H1 (cell line): ENCODE results near the gene PHLPP1. TPM values are rescaled to one million over a fixed set of nuclear protein-coding genes. Genes with fewer than 3 reads are reported as not detected.

Experiments used
- CTCF ChIA-PET: fragments of 300-600 bp; sonication (Branson Sonifier 250); formaldehyde crosslinking; loops from one replicate; lab custom pipeline; 2021; ENCODE audit not compliant: partially characterized antibody; lab: Charles Lee
- POLR2A ChIA-PET: fragments of 300-600 bp; sonication (Branson Sonifier 250); formaldehyde crosslinking; loops from one replicate; lab custom pipeline; 2021; ENCODE audit warnings: inconsistent platforms; ENCODE audit not compliant: partially characterized antibody; lab: Charles Lee
- DNase-seq, 2 experiments: peaks; one replicate each; pipeline versions ENCODE4 v3.0.0 to v3.0.0-alpha.2; 2010 to 2022; ENCODE audit warnings: low spot score in 2 of 2, low read depth in 1 of 2, mixed read lengths in 1 of 2
- FAIRE-seq: peaks from 2 replicates; lab custom pipeline; 2011; peaks lifted over from hg19 to GRCh38; lab: Jason Lieb, UNC
- H2AFZ ChIP-seq: 2 replicates; pipeline ENCODE4 v1.8.1; 2012; ENCODE audit warnings: low read length, inconsistent platforms
- H2AK5ac ChIP-seq: 2 replicates; pipeline ENCODE4 v1.6.1; 2013; ENCODE audit warnings: low read depth, low read length
- H2BK120ac ChIP-seq: replicated peaks from 2 replicates; pipeline ENCODE3; 2013; ENCODE audit warnings: low read depth, low read length, inconsistent platforms
- H2BK12ac ChIP-seq: 2 replicates; pipeline ENCODE4 v1.6.1; 2013; ENCODE audit warnings: low read depth, low read length
- H2BK15ac ChIP-seq: 2 replicates; pipeline ENCODE4 v1.6.1; 2013; ENCODE audit warnings: low read length
- H2BK20ac ChIP-seq: 2 replicates; pipeline ENCODE4 v1.6.1; 2013; ENCODE audit warnings: low read length
- H2BK5ac ChIP-seq: 2 replicates; pipeline ENCODE4 v1.6.1; 2013; ENCODE audit warnings: low read depth, low read length
- H3K14ac ChIP-seq: 2 replicates; pipeline ENCODE4 v1.6.1; 2013; ENCODE audit warnings: inconsistent platforms; ENCODE audit not compliant: insufficient read length
- H3K18ac ChIP-seq: 2 replicates; pipeline ENCODE4 v1.6.1; 2013; ENCODE audit warnings: low read length; ENCODE audit errors: extremely low read depth
- H3K23ac ChIP-seq: 2 replicates; pipeline ENCODE4 v1.6.1; 2013; ENCODE audit warnings: inconsistent platforms; ENCODE audit not compliant: insufficient read length
- H3K23me2 ChIP-seq: 2 replicates; pipeline ENCODE4 v1.6.1; 2013; ENCODE audit warnings: low read depth, low read length
- H3K27ac ChIP-seq: 2 replicates; pipeline ENCODE4 v1.6.1; 2011; ENCODE audit warnings: low read depth, low read length, inconsistent platforms
- H3K27me3 ChIP-seq, 4 experiments: replicated peaks in 1 of 4; 1 replicate in 1 of 4; 2 replicates in 3 of 4; pipeline versions ENCODE4 v1.6.1 to v1.8.1; 2011 to 2013; ENCODE audit warnings: low read length in 3 of 4, mild to moderate bottlenecking in 3 of 4, inconsistent platforms in 2 of 4, mixed read lengths in 2 of 4, moderate library complexity in 1 of 4; ENCODE audit not compliant: control insufficient read depth in 3 of 4, insufficient read depth in 3 of 4; ENCODE audit errors: extremely low read depth in 1 of 4
- H3K36me3 ChIP-seq, 4 experiments: 2 replicates each; pipeline versions ENCODE4 v1.6.1 to v1.8.1; 2011 to 2013; ENCODE audit warnings: mild to moderate bottlenecking in 4 of 4, low read length in 3 of 4, moderate library complexity in 2 of 4, control low read depth in 1 of 4, inconsistent platforms in 1 of 4; ENCODE audit not compliant: insufficient read depth in 4 of 4, control insufficient read depth in 2 of 4
- H3K4ac ChIP-seq: replicated peaks from 2 replicates; pipeline ENCODE3; 2013; ENCODE audit warnings: low read length, low read depth, mixed read lengths, inconsistent platforms; ENCODE audit not compliant: insufficient read length
- H3K4me1 ChIP-seq, 4 experiments: replicated peaks in 1 of 4; 1 replicate in 1 of 4; 2 replicates in 3 of 4; pipeline versions ENCODE4 v1.6.1 to v1.8.1; 2011 to 2013; ENCODE audit warnings: low read length in 3 of 4, inconsistent platforms in 2 of 4, mixed read lengths in 1 of 4; ENCODE audit not compliant: insufficient read depth in 4 of 4, control insufficient read depth in 3 of 4
- H3K4me2 ChIP-seq, 2 experiments: 2 replicates each; pipeline versions ENCODE4 v1.6.1 to v1.8.1; 2011 to 2013; ENCODE audit warnings: low read depth in 2 of 2, low read length in 2 of 2, control low read depth in 1 of 2, inconsistent platforms in 1 of 2, mild to moderate bottlenecking in 1 of 2; ENCODE audit not compliant: insufficient read depth in 1 of 2
- H3K4me3 ChIP-seq, 4 experiments: fragments of 200-600, 300-600 bp in 1 of 4; sonication (generic), shearing (Covaris generic), sonication (Bioruptor Twin) in 1 of 4; 2 replicates each; pipeline versions ENCODE4 v1.5.1 to v1.8.1; 2011 to 2016; ENCODE audit warnings: low read length in 4 of 4, low read depth in 3 of 4, control low read depth in 2 of 4, inconsistent platforms in 2 of 4, mild to moderate bottlenecking in 2 of 4, mixed read lengths in 1 of 4, moderate library complexity in 1 of 4; ENCODE audit not compliant: insufficient read depth in 2 of 4; ENCODE audit errors: extremely low read depth in 1 of 4
- H3K56ac ChIP-seq: replicated peaks from 2 replicates; pipeline ENCODE3; 2013; ENCODE audit warnings: low read depth, mild to moderate bottlenecking, mixed read lengths, low read length, inconsistent platforms; ENCODE audit not compliant: insufficient read length
- H3K79me1 ChIP-seq: 2 replicates; pipeline ENCODE4 v1.6.1; 2013; ENCODE audit warnings: low read depth, low read length, control low read depth
- H3K79me2 ChIP-seq, 2 experiments: 2 replicates each; pipeline versions ENCODE4 v1.6.1 to v1.8.1; 2012 to 2013; ENCODE audit warnings: low read length in 2 of 2, mild to moderate bottlenecking in 2 of 2, inconsistent platforms in 1 of 2; ENCODE audit not compliant: insufficient read depth in 2 of 2, control insufficient read depth in 1 of 2
- H3K9ac ChIP-seq, 4 experiments: replicated peaks in 1 of 4; 1 replicate in 1 of 4; 2 replicates in 3 of 4; pipeline versions ENCODE4 v1.6.1 to v1.8.1; 2011 to 2013; ENCODE audit warnings: low read depth in 3 of 4, low read length in 3 of 4, control low read depth in 2 of 4, mild to moderate bottlenecking in 2 of 4, moderate library complexity in 2 of 4, inconsistent platforms in 1 of 4; ENCODE audit errors: extremely low read depth in 1 of 4
- H3K9me3 ChIP-seq, 2 experiments: 2 replicates each; pipeline versions ENCODE4 v1.6.1 to v1.8.1; 2012 to 2013; ENCODE audit warnings: mild to moderate bottlenecking in 2 of 2, moderate library complexity in 2 of 2, control low read depth in 1 of 2, inconsistent platforms in 1 of 2, low read depth in 1 of 2, low read length in 1 of 2, mixed read lengths in 1 of 2; ENCODE audit not compliant: insufficient read depth in 2 of 2
- H4K20me1 ChIP-seq, 2 experiments: replicated peaks in 1 of 2; 2 replicates each; pipeline versions ENCODE3 to v1.8.1; 2011 to 2013; ENCODE audit warnings: inconsistent platforms in 2 of 2, low read length in 2 of 2, mild to moderate bottlenecking in 1 of 2; ENCODE audit not compliant: insufficient read depth in 2 of 2, control insufficient read depth in 1 of 2
- H4K5ac ChIP-seq: 2 replicates; pipeline ENCODE4 v1.6.1; 2013; ENCODE audit warnings: low read length, low read depth, mixed read lengths, inconsistent platforms; ENCODE audit not compliant: insufficient read length
- H4K8ac ChIP-seq: 2 replicates; pipeline ENCODE4 v1.8.0; 2013; ENCODE audit warnings: mild to moderate bottlenecking, moderate library complexity, low read length, inconsistent platforms; ENCODE audit not compliant: insufficient read depth; ENCODE audit errors: extremely low read depth
- H4K91ac ChIP-seq: replicated peaks from 2 replicates; pipeline ENCODE3; 2013; ENCODE audit warnings: low read length, mixed read lengths, inconsistent platforms; ENCODE audit not compliant: insufficient read length
- BRCA1 ChIP-seq: IDR thresholded peaks from 2 replicates; pipeline ENCODE4 v1.6.1; 2012; ENCODE audit warnings: low read depth, low read length, improper control_type of control experiment
- CHD1 ChIP-seq: IDR thresholded peaks from 2 replicates; pipeline ENCODE4 v1.6.1; 2012; ENCODE audit warnings: low read depth, low read length, improper control_type of control experiment
- EP300 ChIP-seq, 2 experiments: IDR thresholded peaks; 1 replicate in 1 of 2; 2 replicates in 1 of 2; pipeline ENCODE4 v1.6.1; 2011 to 2012; ENCODE audit warnings: low read depth in 2 of 2, low read length in 2 of 2, mild to moderate bottlenecking in 2 of 2, borderline replicate concordance in 1 of 2, inconsistent platforms in 1 of 2, moderate library complexity in 1 of 2
- KDM1A ChIP-seq: fragments of 200-600, 300-600 bp; sonication (generic); IDR thresholded peaks from 2 replicates; pipeline ENCODE4 v1.7.1; 2016; ENCODE audit warnings: mild to moderate bottlenecking, low read length, borderline replicate concordance
- NRF1 ChIP-seq: IDR thresholded peaks from 2 replicates; pipeline ENCODE4 v1.6.1; 2011; ENCODE audit warnings: mild to moderate bottlenecking, low read depth, low read length, improper control_type of control experiment
- POLR2A ChIP-seq, 2 experiments: IDR thresholded peaks; 1 replicate in 1 of 2; 2 replicates in 1 of 2; pipeline ENCODE4 v1.6.1; 2011; ENCODE audit warnings: low read depth in 2 of 2, low read length in 2 of 2, mild to moderate bottlenecking in 2 of 2; ENCODE audit errors: control extremely low read depth in 1 of 2
- SP1 ChIP-seq: IDR thresholded peaks from 2 replicates; pipeline ENCODE4 v1.6.1; 2011; ENCODE audit warnings: low read depth, low read length
- TBP ChIP-seq: IDR thresholded peaks from 2 replicates; pipeline ENCODE4 v1.6.1; 2011; ENCODE audit warnings: low read depth, low read length, improper control_type of control experiment
- TEAD4 ChIP-seq: IDR thresholded peaks from 2 replicates; pipeline ENCODE4 v1.6.1; 2012; ENCODE audit warnings: low read depth, low read length, inconsistent platforms, mixed read lengths
- WGBS, 2 experiments: shearing (Covaris generic) in 1 of 2; methylation state at CpG; one replicate each; pipeline versions ENCODE4 v1.1.6 to v1.1.7; 2013 to 2015; ENCODE audit warnings: low lambda C conversion rate in 2 of 2, mixed read lengths in 2 of 2, inconsistent platforms in 1 of 2, low coverage in 1 of 2, missing lambda C conversion rate in 1 of 2; ENCODE audit not compliant: insufficient replicate concordance in 2 of 2, insufficient coverage in 1 of 2, insufficient read length in 1 of 2; ENCODE audit errors: extremely low coverage in 1 of 2, missing lambda C conversion rate in 1 of 2; 5-methylcytosine and 5-hydroxymethylcytosine counted together
- polyA plus RNA-seq, 7 experiments: library from polyadenylated mRNA; depleted of rRNA in 3 of 7; stranded (reverse) in 5 of 7; unstranded in 2 of 7; fragments of >200 nt in 5 of 7; fragments of 200-250 nt in 2 of 7; gene quantifications; 1 replicate in 5 of 7; 2 replicates in 1 of 7; 4 replicates in 1 of 7; pipeline versions ENCODE4 v1.2.1 to v1.2.3, GENCODE V29; 2011 to 2013; ENCODE audit warnings: missing spikeins in 2 of 7, mixed read lengths in 2 of 7
- total RNA-seq: library from RNA; stranded (reverse); fragmentation: NEBNext Ultra II Directional; extraction: Animal tissue kit (Norgen Biotek cat#: 25700); gene quantifications from 2 replicates; pipeline ENCODE4 v1.2.1, GENCODE V29; 2021
- TF ChIP-seq, protein P1 (sequence below), 3 experiments: IDR thresholded peaks; 1 replicate in 2 of 3; 2 replicates in 1 of 3; pipeline versions ENCODE4 v1.5.1 to v1.6.1; 2011; ENCODE audit warnings: low read length in 3 of 3, mild to moderate bottlenecking in 3 of 3, inconsistent platforms in 2 of 3, low read depth in 1 of 3, moderate library complexity in 1 of 3; ENCODE audit not compliant: insufficient read depth in 1 of 3; ENCODE audit errors: control extremely low read depth in 1 of 3

The PHLPP1 gene
- total and polyA plus RNA-seq, 2 of the 8 experiments (the other 6 are each of a cell fraction or from before 2014, with no cell fraction given): 28.0 to 66.3 TPM

GRCh38 chr18:62857263-62857976, 142.1 kb downstream of the PHLPP1 start:
- H4K8ac ChIP-seq: no peak overlapping the region
- H2AK5ac ChIP-seq: no peak overlapping the region
- peak overlapping the region; percentile 4 for H4K5ac ChIP-seq
- no peak overlapping the region for H2BK12ac ChIP-seq
- H3K9ac ChIP-seq: no peak overlapping the region
- ChIA-PET POLR2A (interaction anchor here (0.7 to 0.9 kb wide), 2 partner anchors 12 to 55 kb away, joined by 3 to 4 read pairs; no protein-coding TSS in a partner anchor), CTCF (interaction anchor here (0.8 to 1.7 kb wide), 3 partner anchors 121 to 433 kb away, joined by 3 to 4 read pairs (median 3); no protein-coding TSS in a partner anchor)
- no peak overlapping the region; the same call in 1 of the 2 replicates for H2BK15ac ChIP-seq
- no peak overlapping the region for H2BK5ac ChIP-seq
- no peak overlapping the region; a peak in 1 of 4 replicates for H3K4me2 ChIP-seq
- H3K4me1 ChIP-seq: peaks cover 2 to 7% (median 3%) of the 10 kb centered on the region in 4 experiments; a peak in 4 of 7 replicates
- no peak overlapping the region for H3K56ac ChIP-seq
- peaks cover 0 to 2% of the 10 kb centered on the region in 2 experiments for H4K20me1 ChIP-seq
- H3K27ac ChIP-seq: no peak overlapping the region
- no peak overlapping the region for H3K4ac ChIP-seq
- no peak overlapping the region for H3K4me3 ChIP-seq
- WGBS, 2 experiments: 87% methylated on average over 2 of the region's 2 CpGs; no CpG with 5 or more reads in 1 of the 2 experiments
- H2AFZ ChIP-seq: no peak overlapping the region
- H3K79me2 ChIP-seq: peaks cover 0 to 71% of the 10 kb centered on the region in 2 experiments; a peak in 3 of 4 replicates
- no peaks in the 10 kb centered on the region; the same call in 1 of the 2 replicates for H3K23me2 ChIP-seq
- H2BK20ac ChIP-seq: no peak overlapping the region
- H2BK120ac ChIP-seq: no peak overlapping the region
- no peak overlapping the region for H3K14ac ChIP-seq
- H3K79me1 ChIP-seq: peaks cover 5% of the 10 kb centered on the region
- peaks cover 1 to 10% (median 3%) of the 10 kb centered on the region in 4 experiments; a peak in 3 of 8 replicates for H3K36me3 ChIP-seq
- FAIRE-seq (no peak), DNase-seq (no peak)
- H3K23ac ChIP-seq: no peak overlapping the region
- H3K18ac ChIP-seq: no peak overlapping the region
- H4K91ac ChIP-seq: no peak overlapping the region
- H3K9me3 ChIP-seq: no peaks in the 10 kb centered on the region
- no peaks in the 10 kb centered on the region for H3K27me3 ChIP-seq
- TF ChIP-seq KDM1A: no peak
- no peak for TF ChIP-seq EP300 (IDR thresholded peaks at IDR 0.05; ENCODE audit: borderline replicate concordance in 1 of 2, low read depth in 2 of 2, low read length in 2 of 2)
- no peak for TF ChIP-seq BRCA1
- TF ChIP-seq, protein P1, sequence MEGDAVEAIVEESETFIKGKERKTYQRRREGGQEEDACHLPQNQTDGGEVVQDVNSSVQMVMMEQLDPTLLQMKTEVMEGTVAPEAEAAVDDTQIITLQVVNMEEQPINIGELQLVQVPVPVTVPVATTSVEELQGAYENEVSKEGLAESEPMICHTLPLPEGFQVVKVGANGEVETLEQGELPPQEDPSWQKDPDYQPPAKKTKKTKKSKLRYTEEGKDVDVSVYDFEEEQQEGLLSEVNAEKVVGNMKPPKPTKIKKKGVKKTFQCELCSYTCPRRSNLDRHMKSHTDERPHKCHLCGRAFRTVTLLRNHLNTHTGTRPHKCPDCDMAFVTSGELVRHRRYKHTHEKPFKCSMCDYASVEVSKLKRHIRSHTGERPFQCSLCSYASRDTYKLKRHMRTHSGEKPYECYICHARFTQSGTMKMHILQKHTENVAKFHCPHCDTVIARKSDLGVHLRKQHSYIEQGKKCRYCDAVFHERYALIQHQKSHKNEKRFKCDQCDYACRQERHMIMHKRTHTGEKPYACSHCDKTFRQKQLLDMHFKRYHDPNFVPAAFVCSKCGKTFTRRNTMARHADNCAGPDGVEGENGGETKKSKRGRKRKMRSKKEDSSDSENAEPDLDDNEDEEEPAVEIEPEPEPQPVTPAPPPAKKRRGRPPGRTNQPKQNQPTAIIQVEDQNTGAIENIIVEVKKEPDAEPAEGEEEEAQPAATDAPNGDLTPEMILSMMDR (IDR thresholded peaks at IDR 0.05; ENCODE audit: control extremely low read depth in 1 of 3, insufficient read depth in 1 of 3, low read depth in 1 of 3, low read length in 3 of 3): no peak
- TF ChIP-seq TBP: no peak
- TF ChIP-seq TEAD4: no peak
- no peak for TF ChIP-seq NRF1
- no peak for TF ChIP-seq SP1
- no peak for TF ChIP-seq POLR2A (IDR thresholded peaks at IDR 0.05; ENCODE audit: control extremely low read depth in 1 of 2, low read depth in 2 of 2, low read length in 2 of 2)
- no peak for TF ChIP-seq CHD1
